GM12891 (cell line): Measurements from ENCODE around the gene SLC1A3.
A peak's percentile ranks its signal among the peaks of the same experiment; 100 is the strongest.

ENCODE experiments used
- DNase-seq: peaks from one replicate; pipeline ENCODE4 v3.0.0; 2011; ENCODE audit warnings: low spot score; ENCODE audit not compliant: insufficient read length
- FAIRE-seq: peaks from 2 replicates; lab custom pipeline; 2011; peaks lifted over from hg19 to GRCh38; lab: Jason Lieb, UNC
- PAX5 ChIP-seq: IDR thresholded peaks from 2 replicates; pipeline ENCODE4 v1.6.1; 2011; ENCODE audit warnings: low read length, moderate library complexity, mild to moderate bottlenecking; ENCODE audit not compliant: insufficient read depth, severe bottlenecking
- POLR2A ChIP-seq: IDR thresholded peaks from 2 replicates; pipeline ENCODE4 v1.6.1; 2011; ENCODE audit warnings: low read depth, low read length, control low read depth
- POLR2AphosphoS5 ChIP-seq: IDR thresholded peaks from 2 replicates; pipeline ENCODE4 v1.6.1; 2011; ENCODE audit warnings: low read depth, low read length, control low read depth
- POU2F2 ChIP-seq: IDR thresholded peaks from 2 replicates; pipeline ENCODE4 v1.6.1; 2011; ENCODE audit warnings: low read depth, mild to moderate bottlenecking, control low read depth, low read length, moderate library complexity
- SPI1 ChIP-seq: IDR thresholded peaks from 2 replicates; pipeline ENCODE4 v1.6.1; 2011; ENCODE audit warnings: low read depth, low read length, control low read depth
- TAF1 ChIP-seq: IDR thresholded peaks from 2 replicates; pipeline ENCODE4 v1.6.1; 2011; ENCODE audit warnings: low read depth, low read length, control low read depth

SLC1A3 gene

GRCh38 chr5:36653044-36653705 lies 46.8 kb downstream of the SLC1A3 start:
- no peak for DNase-seq
- no peak for FAIRE-seq
- TF ChIP-seq POLR2A (no peak), SPI1 (no peak), POLR2AphosphoS5 (no peak), TAF1 (no peak), PAX5 (no peak), POU2F2 (no peak)

DNA sequence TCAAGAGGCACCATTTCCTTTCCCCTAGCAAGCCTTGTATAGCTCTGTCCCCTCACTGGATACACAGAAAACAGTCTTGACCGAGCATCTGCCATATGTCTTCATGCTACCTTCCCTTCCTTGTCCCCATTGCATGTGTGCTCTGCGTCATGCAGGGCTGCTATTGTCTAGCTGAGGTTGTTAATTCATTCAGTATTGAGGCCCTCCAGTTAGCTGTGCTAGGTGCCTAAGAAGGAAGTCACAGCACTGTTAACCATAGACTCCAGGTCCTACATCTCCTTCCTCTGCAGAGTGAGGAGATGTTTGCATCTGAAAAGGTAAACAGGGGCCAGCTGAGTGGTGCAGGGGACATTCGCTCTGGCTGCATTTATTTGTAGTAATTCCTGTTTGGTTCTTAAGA lies 48.2 kb downstream of the SLC1A3 start:
- FAIRE-seq (no peak), DNase-seq (no peak)
- TF ChIP-seq PAX5 (no peak), POU2F2 (no peak), POLR2A (no peak), POLR2AphosphoS5 (no peak), TAF1 (no peak), SPI1 (no peak)

GRCh38 chr5:36655161-36655560 lies 48.8 kb downstream of the SLC1A3 start:
- DNase-seq, result peak; percentile 6
- peak; percentile 45 for FAIRE-seq
- TF ChIP-seq PAX5 (no peak), POLR2AphosphoS5 (no peak), POLR2A (no peak), TAF1 (no peak), POU2F2 (no peak), SPI1 (no peak)

GRCh38 chr5:36656556-36656955 lies 50.1 kb downstream of the SLC1A3 start:
- no peak for TF ChIP-seq POU2F2
- TF ChIP-seq TAF1, result no peak
- no peak for TF ChIP-seq POLR2AphosphoS5
- TF ChIP-seq SPI1, result no peak
- TF ChIP-seq POLR2A, result no peak
- no peak for TF ChIP-seq PAX5
- no peak for DNase-seq
- FAIRE-seq, result no peak

DNA sequence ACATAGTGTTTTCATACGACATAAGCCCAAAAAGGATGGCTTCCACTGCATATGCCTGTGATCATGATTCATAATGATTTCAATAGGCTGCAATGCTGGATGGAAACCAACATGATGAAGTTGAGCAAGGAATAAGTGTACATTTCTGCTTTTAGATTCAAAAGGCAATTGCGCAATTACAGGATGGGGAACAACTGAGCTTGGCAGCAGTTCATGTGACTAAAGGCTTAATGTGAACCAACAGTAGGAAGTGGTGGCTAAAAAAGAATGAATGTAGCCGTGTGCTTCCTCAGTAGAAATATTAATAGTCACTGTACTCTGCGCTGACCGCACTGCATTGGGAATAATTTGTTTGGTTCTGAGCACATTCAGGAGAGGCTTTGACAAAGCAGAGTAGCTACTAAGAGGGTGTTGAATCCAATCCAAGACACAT lies 51.2 kb downstream of the SLC1A3 start:
- FAIRE-seq, result no peak
- no peak for TF ChIP-seq POLR2AphosphoS5
- no peak for TF ChIP-seq POU2F2
- TF ChIP-seq PAX5, result no peak
- no peak for TF ChIP-seq POLR2A
- TF ChIP-seq TAF1, result no peak
- TF ChIP-seq SPI1, result no peak
- no peak for DNase-seq

DNA sequence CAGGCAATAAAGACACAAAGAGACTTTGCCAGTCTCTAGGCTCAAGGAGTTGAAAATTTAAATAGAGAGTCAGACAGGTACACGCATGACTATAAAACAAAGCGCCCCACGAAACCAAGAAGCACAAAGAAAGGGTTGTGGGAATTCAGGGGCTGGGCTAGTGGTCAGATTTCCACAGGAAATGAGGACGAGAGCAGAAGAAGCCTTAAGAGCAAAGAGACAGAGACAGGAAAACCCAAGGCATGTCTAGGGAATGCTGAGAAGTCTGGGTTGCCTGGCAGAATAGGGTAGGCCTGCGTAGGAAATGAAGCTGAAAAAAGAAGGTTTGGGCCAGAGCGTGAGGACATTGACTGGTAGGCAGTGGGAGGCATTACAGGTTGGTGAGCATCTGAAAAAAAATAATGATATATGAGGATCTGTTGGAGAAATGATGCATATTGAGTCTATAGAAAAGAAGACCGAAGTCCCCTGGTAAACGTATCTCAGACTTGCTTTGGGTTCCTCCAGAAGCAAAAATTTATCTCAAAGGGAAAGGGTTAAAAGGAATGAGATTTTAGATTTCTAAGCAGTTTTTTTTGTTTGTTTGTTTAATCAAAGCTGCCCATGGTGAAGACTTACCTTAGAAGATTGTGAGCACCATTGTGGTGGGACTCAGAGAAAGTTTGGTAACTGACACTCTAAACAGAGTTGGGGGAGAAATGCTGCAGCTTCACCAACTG lies 51.8 kb downstream of the SLC1A3 start:
- no peak for TF ChIP-seq PAX5
- FAIRE-seq (no peak), DNase-seq (no peak)

GRCh38 chr5:36659411-36659810 lies 53.0 kb downstream of the SLC1A3 start:
- TF ChIP-seq TAF1, result no peak
- TF ChIP-seq POU2F2, result no peak
- TF ChIP-seq SPI1, result no peak
- TF ChIP-seq POLR2AphosphoS5, result no peak
- no peak for TF ChIP-seq POLR2A
- no peak for TF ChIP-seq PAX5
- DNase-seq (no peak), FAIRE-seq (no peak)

DNA sequence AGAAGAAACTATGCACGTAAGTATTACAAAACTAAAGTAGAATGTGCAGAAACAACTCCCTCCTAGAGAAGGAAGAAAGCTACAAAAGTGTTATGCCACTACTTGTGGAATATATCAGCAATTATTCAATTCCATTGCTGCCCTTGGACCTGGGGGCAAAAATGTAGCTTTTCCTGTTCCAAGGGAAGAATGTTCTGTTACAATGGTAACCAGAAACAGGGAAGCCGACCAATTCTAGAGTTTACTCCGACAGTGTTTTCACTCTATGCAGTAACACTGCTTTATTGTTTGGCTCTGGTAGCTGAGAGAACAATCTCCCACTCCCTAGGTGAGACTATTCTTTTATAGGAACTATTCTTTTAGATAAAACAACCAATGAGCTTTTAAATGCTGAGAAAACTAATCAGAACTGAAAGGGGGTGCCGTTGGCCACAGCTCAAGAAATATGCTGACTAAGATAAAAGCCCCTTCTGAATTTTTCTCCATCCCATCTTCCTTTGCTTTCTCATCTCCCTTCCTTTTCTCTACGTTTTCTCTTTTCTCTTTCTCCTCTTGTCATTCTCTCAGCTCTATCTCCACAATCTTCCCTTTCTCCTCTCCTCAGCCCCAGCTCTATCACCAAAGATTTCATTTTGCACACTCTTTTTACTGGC lies 54.1 kb downstream of the SLC1A3 start:
- TF ChIP-seq TAF1 (no peak), SPI1 (no peak), POLR2AphosphoS5 (no peak), PAX5 (no peak), POU2F2 (no peak), POLR2A (no peak)
- no peak for FAIRE-seq
- DNase-seq, result no peak

GRCh38 chr5:36661456-36662220 lies 55.2 kb downstream of the SLC1A3 start:
- FAIRE-seq (no peak), DNase-seq (no peak)
- TF ChIP-seq POLR2AphosphoS5, result no peak
- TF ChIP-seq POLR2A, result no peak
- TF ChIP-seq PAX5, result no peak
- TF ChIP-seq POU2F2, result no peak
- TF ChIP-seq TAF1, result no peak
- no peak for TF ChIP-seq SPI1
